Memory B cell (primary cell): ENCODE measurements around the gene WDR31.

ENCODE experiments used
- ATAC-seq: fragments of 150-1000 bp; cut with Tn5 transposase; 2 replicates; pipeline ENCODE4 v1.10.0; 2021; ENCODE audit warnings: low read depth, mild to moderate bottlenecking, moderate library complexity
- DNase-seq, 2 donors: peaks; one replicate each; pipeline ENCODE4 v3.0.0; 2022; ENCODE audit warnings: low spot score in 2 of 2
- H3K27ac Mint-ChIP-seq: one replicate; pipeline ENCODE4 v1.8.0; 2022; ENCODE audit warnings: mild to moderate bottlenecking, moderate library complexity, mixed read lengths
- H3K27me3 Mint-ChIP-seq: one replicate; pipeline ENCODE4 v1.8.0; 2022; ENCODE audit warnings: mixed read lengths
- H3K36me3 Mint-ChIP-seq: one replicate; pipeline ENCODE4 v1.8.0; 2022; ENCODE audit warnings: mild to moderate bottlenecking, mixed read lengths
- H3K4me1 Mint-ChIP-seq: one replicate; pipeline ENCODE4 v1.8.0; 2022; ENCODE audit warnings: mixed read lengths
- H3K4me3 Mint-ChIP-seq: one replicate; pipeline ENCODE4 v1.8.0; 2022; ENCODE audit warnings: mild to moderate bottlenecking, moderate library complexity, mixed read lengths
- H3K9me3 Mint-ChIP-seq: one replicate; pipeline ENCODE4 v1.8.0; 2022; ENCODE audit warnings: mixed read lengths

WDR31 gene

GRCh38 chr9:113359385-113359784, 19.3 kb upstream of the WDR31 start:
- Mint-ChIP-seq H3K9me3 (no peaks in the 10 kb centered on the region), H3K27me3 (peaks cover 6% of the 10 kb centered on the region), H3K4me1 (no peaks in the 10 kb centered on the region), H3K4me3 (no peak overlapping the region), H3K27ac (no peak overlapping the region), H3K36me3 (no peaks in the 10 kb centered on the region)
- no peak for ATAC-seq
- no peak for DNase-seq

- ATAC-seq (no peak), DNase-seq (no peak)
- no peak overlapping the region for H3K4me3 Mint-ChIP-seq
- H3K9me3 Mint-ChIP-seq = no peaks in the 10 kb centered on the region
- no peak overlapping the region for H3K27ac Mint-ChIP-seq
- H3K36me3 Mint-ChIP-seq = no peaks in the 10 kb centered on the region
- peaks cover 14% of the 10 kb centered on the region for H3K27me3 Mint-ChIP-seq
- no peaks in the 10 kb centered on the region for H3K4me1 Mint-ChIP-seq
Observed at GRCh38 chr9:113356686-113357292, 16.7 kb upstream of the WDR31 start.

DNA sequence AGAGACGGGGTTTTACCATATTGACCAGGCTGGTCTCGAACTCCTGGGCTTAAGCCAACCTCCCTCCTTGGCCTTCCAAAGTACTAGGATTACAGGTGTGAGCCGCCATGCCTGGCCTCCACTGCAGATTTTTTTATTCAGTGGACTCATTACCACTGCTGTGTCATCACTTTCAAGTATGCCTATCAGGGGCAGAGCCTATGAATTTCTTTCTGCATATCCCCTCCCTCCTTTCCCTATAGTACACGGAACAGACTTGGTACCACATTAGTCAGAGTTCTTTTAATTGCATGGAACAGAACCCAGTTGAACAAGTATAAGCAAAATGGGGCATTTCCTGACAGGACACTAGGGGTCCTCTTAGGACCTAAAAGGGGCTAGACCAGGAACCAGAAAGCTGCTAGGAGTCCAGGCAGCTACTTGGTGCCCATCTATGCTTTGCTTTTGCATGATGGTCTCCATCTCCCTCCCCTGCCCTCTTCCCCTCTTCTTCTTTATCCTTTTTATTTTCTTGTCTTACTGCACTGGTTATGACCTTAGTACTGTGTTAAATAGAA, 15.0 kb upstream of the WDR31 start:
- peaks cover 12% of the 10 kb centered on the region for H3K4me1 Mint-ChIP-seq

GRCh38 chr9:113352411-113352810, 12.3 kb upstream of the WDR31 start:
- Mint-ChIP-seq H3K27ac (no peak overlapping the region), H3K4me1 (peaks cover 16% of the 10 kb centered on the region)
- no peak for ATAC-seq

More for the DNA sequence above, 15.0 kb upstream of the WDR31 start:
- ATAC-seq (no peak), DNase-seq (no peak)
- Mint-ChIP-seq H3K4me3 (no peak overlapping the region), H3K36me3 (no peaks in the 10 kb centered on the region), H3K9me3 (no peaks in the 10 kb centered on the region), H3K27ac (no peak overlapping the region), H3K27me3 (peaks cover 20% of the 10 kb centered on the region)

GRCh38 chr9:113352006-113352405, 11.9 kb upstream of the WDR31 start:
- H3K4me1 Mint-ChIP-seq = peaks cover 16% of the 10 kb centered on the region
- no peak overlapping the region for H3K27ac Mint-ChIP-seq
- no peaks in the 10 kb centered on the region for H3K36me3 Mint-ChIP-seq
- DNase-seq = no peak
- H3K27me3 Mint-ChIP-seq = peaks cover 20% of the 10 kb centered on the region
- no peaks in the 10 kb centered on the region for H3K9me3 Mint-ChIP-seq
- ATAC-seq = no peak
- H3K4me3 Mint-ChIP-seq = no peak overlapping the region

More at GRCh38 chr9:113352411-113352810, 12.3 kb upstream of the WDR31 start:
- Mint-ChIP-seq H3K27me3 (peaks cover 20% of the 10 kb centered on the region), H3K4me3 (no peak overlapping the region), H3K36me3 (no peaks in the 10 kb centered on the region), H3K9me3 (no peaks in the 10 kb centered on the region)
- no peak for DNase-seq

- H3K27me3 Mint-ChIP-seq = peaks cover 15% of the 10 kb centered on the region
- no peak for DNase-seq
- H3K9me3 Mint-ChIP-seq = no peaks in the 10 kb centered on the region
- no peaks in the 10 kb centered on the region for H3K36me3 Mint-ChIP-seq
- H3K4me3 Mint-ChIP-seq = peak overlapping the region; percentile 44
- H3K27ac Mint-ChIP-seq = no peak overlapping the region
- peaks cover 16% of the 10 kb centered on the region for H3K4me1 Mint-ChIP-seq
- ATAC-seq = peak; percentile 49
Observed at GRCh38 chr9:113350937-113351336, 10.9 kb upstream of the WDR31 start.

DNA sequence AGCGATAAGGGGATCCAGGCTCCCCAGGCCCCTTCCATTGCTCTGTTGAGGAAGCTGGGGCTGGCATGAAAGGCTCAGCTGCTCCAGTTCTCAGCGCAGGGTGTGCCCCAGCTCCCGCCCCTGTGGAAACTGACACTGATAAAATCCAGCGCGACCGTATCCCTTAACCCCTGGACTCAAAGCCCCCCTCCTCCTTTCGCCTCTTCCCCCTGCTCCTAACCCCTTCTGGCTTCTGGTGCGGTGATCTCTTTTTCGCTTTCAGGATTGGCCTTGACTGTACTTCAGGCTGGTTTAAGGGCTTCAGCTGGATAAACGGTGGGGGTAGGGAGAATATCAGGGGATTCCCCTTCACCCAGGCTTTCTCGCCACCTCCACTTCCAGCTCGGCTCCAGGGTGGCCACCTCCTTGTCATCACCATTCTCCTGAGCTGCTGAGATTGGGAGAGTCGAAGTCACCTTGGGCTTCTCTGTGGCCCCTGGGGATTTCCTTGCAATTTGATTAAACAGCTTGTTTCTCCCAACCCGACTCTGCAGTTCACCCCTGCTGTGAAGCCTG, 10.1 kb upstream of the WDR31 start:
- no peak for ATAC-seq
- no peak overlapping the region for H3K27ac Mint-ChIP-seq
- H3K4me3 Mint-ChIP-seq = peak overlapping the region; percentile 78
- H3K4me1 Mint-ChIP-seq = peaks cover 16% of the 10 kb centered on the region
- DNase-seq = no peak
- H3K27me3 Mint-ChIP-seq = peaks cover 15% of the 10 kb centered on the region
- H3K36me3 Mint-ChIP-seq = no peaks in the 10 kb centered on the region
- no peaks in the 10 kb centered on the region for H3K9me3 Mint-ChIP-seq

GRCh38 chr9:113349445-113350094, 9.5 kb upstream of the WDR31 start, which contains the start of gene BSPRY:
BSPRY (plus strand) TSS chr9:113349541; CDS start chr9:113349580, 39 bp downstream.
- DNase-seq = peak; percentile 16 to 45
- H3K27ac Mint-ChIP-seq = no peak within 1 kb of the TSS

GRCh38 chr9:113349066-113349444, 9.0 kb upstream of the WDR31 start:
- H3K36me3 Mint-ChIP-seq = no peaks in the 10 kb centered on the region
- H3K4me1 Mint-ChIP-seq = peaks cover 16% of the 10 kb centered on the region
- no peaks in the 10 kb centered on the region for H3K9me3 Mint-ChIP-seq
- peak overlapping the region; percentile 83 for H3K4me3 Mint-ChIP-seq
- ATAC-seq = no peak
- H3K27me3 Mint-ChIP-seq = peaks cover 15% of the 10 kb centered on the region
- DNase-seq = no peak
- no peak overlapping the region for H3K27ac Mint-ChIP-seq

More at GRCh38 chr9:113349445-113350094, 9.5 kb upstream of the WDR31 start, which contains the start of gene BSPRY:
- Mint-ChIP-seq H3K4me1 (peaks cover 16% of the 10 kb centered on the region), H3K9me3 (no peaks in the 10 kb centered on the region), H3K27me3 (peaks cover 15% of the 10 kb centered on the region), H3K36me3 (no peaks in the 10 kb centered on the region), H3K4me3 (peak within 1 kb of the TSS; percentile 83)
- ATAC-seq = peak; percentile 67

- no peak for ATAC-seq
- peak overlapping the region; percentile 34 for H3K4me3 Mint-ChIP-seq
Observed at GRCh38 chr9:113348437-113348836, 8.4 kb upstream of the WDR31 start.

GRCh38 chr9:113345671-113346070, 5.6 kb upstream of the WDR31 start:
- H3K27me3 Mint-ChIP-seq = no peaks in the 10 kb centered on the region
- ATAC-seq = no peak
- H3K27ac Mint-ChIP-seq = no peak overlapping the region
- no peak for DNase-seq
- H3K36me3 Mint-ChIP-seq = no peaks in the 10 kb centered on the region
- no peaks in the 10 kb centered on the region for H3K9me3 Mint-ChIP-seq
- peaks cover 8% of the 10 kb centered on the region for H3K4me1 Mint-ChIP-seq
- no peak overlapping the region for H3K4me3 Mint-ChIP-seq

More at GRCh38 chr9:113348437-113348836, 8.4 kb upstream of the WDR31 start:
- H3K27me3 Mint-ChIP-seq = peaks cover 15% of the 10 kb centered on the region
- H3K9me3 Mint-ChIP-seq = no peaks in the 10 kb centered on the region
- DNase-seq = no peak
- H3K4me1 Mint-ChIP-seq = peaks cover 16% of the 10 kb centered on the region
- no peak overlapping the region for H3K27ac Mint-ChIP-seq
- no peaks in the 10 kb centered on the region for H3K36me3 Mint-ChIP-seq

DNA sequence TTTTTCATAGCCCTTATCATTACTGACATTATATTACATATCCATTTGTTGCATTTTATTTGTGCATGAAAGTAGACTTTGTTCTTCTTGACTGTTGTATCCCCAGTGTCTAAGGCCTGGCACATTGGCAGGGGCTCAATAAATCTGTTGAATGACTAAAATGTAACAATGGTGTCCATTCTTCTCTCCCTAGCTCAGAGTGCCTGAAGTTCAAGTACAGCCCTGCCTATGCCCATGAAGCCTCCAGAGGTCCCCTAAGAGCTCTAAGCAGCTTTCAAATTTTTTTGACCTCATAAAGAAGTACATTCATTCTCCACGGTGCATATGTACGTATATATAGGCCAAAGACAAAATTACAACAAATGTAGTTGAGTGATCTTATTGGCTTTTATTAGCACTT, 5.1 kb upstream of the WDR31 start:
- no peak overlapping the region for H3K27ac Mint-ChIP-seq
- DNase-seq (no peak), ATAC-seq (no peak)
- H3K27me3 Mint-ChIP-seq = no peaks in the 10 kb centered on the region
- no peaks in the 10 kb centered on the region for H3K9me3 Mint-ChIP-seq
- H3K4me1 Mint-ChIP-seq = peaks cover 9% of the 10 kb centered on the region
- H3K36me3 Mint-ChIP-seq = no peaks in the 10 kb centered on the region
- no peak overlapping the region for H3K4me3 Mint-ChIP-seq

- H3K27me3 Mint-ChIP-seq = no peaks in the 10 kb centered on the region
- ATAC-seq = no peak
- no peaks in the 10 kb centered on the region for H3K9me3 Mint-ChIP-seq
- H3K4me3 Mint-ChIP-seq = no peak overlapping the region
- peaks cover 10% of the 10 kb centered on the region for H3K4me1 Mint-ChIP-seq
- H3K27ac Mint-ChIP-seq = no peak overlapping the region
- no peak for DNase-seq
- no peaks in the 10 kb centered on the region for H3K36me3 Mint-ChIP-seq
Observed at GRCh38 chr9:113343732-113344231, 3.7 kb upstream of the WDR31 start.

- no peaks in the 10 kb centered on the region for H3K9me3 Mint-ChIP-seq
- no peaks in the 10 kb centered on the region for H3K36me3 Mint-ChIP-seq
- DNase-seq (no peak), ATAC-seq (no peak)
- no peak overlapping the region for H3K4me3 Mint-ChIP-seq
- H3K27ac Mint-ChIP-seq = no peak overlapping the region
- H3K27me3 Mint-ChIP-seq = no peaks in the 10 kb centered on the region
- peaks cover 10% of the 10 kb centered on the region for H3K4me1 Mint-ChIP-seq
Observed at GRCh38 chr9:113341712-113342410, 1.8 kb upstream of the WDR31 start.
